ENCODE results near the gene MUSK.

MUSK gene

DNA sequence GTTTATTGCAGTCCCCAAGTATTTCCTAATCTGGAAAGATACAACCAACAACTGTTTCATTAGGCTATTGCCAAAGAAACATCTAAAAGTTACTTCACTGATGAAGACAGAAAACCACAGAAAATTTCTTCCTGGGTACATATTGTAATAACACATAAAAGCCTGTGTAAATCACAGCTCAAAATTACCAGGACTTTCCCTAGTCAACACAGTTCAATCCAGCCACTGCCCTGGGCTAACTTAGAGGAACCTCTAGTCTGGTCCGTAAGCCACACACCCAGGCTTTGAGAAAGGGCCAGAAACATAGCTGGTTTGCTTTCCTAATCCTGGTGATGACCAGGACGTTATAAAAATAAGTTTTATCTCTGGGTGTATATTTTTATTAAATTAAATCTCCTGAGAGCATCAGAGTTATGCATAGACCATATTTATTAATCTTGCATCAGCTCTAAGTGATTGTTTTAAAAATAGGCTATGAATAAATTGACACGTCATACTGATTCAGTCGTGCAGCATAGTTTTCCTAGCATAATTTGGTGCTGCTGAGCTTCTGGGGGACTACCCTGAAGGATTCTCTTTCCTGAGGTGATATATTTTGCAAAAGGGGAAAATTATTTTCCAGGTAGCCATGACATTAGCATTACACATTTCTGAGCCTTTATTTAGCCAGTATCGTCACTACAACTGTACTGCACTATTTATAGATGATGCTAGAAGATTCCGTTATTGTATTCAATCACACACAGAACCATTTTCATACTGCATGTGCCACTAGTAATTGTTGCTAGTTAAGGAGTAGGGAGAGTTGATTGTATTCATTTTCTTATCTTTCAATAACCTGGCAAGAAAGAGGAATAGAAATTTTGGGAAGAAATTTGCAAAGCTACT is 12.6 kb upstream of the MUSK start:
- H3K9me2 ChIP-seq (ENCODE audit: low read depth, low read length), result no peaks in the 10 kb centered on the region
- no peaks in the 10 kb centered on the region for H3K9me3 ChIP-seq (ENCODE audit: low read length)
- no peaks in the 10 kb centered on the region for H4K20me1 ChIP-seq (ENCODE audit: insufficient read depth, low read length)
- no peak overlapping the region for H2AFZ ChIP-seq (ENCODE audit: low read length)
- no peaks in the 10 kb centered on the region for H3K79me2 ChIP-seq (ENCODE audit: insufficient read depth, low read length)
- TF ChIP-seq, protein P1, sequence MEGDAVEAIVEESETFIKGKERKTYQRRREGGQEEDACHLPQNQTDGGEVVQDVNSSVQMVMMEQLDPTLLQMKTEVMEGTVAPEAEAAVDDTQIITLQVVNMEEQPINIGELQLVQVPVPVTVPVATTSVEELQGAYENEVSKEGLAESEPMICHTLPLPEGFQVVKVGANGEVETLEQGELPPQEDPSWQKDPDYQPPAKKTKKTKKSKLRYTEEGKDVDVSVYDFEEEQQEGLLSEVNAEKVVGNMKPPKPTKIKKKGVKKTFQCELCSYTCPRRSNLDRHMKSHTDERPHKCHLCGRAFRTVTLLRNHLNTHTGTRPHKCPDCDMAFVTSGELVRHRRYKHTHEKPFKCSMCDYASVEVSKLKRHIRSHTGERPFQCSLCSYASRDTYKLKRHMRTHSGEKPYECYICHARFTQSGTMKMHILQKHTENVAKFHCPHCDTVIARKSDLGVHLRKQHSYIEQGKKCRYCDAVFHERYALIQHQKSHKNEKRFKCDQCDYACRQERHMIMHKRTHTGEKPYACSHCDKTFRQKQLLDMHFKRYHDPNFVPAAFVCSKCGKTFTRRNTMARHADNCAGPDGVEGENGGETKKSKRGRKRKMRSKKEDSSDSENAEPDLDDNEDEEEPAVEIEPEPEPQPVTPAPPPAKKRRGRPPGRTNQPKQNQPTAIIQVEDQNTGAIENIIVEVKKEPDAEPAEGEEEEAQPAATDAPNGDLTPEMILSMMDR (IDR thresholded peaks at IDR 0.05; ENCODE audit: low read length), result no peak
- TF ChIP-seq EZH2 (IDR thresholded peaks at IDR 0.05; ENCODE audit: borderline replicate concordance, low read length), result no peak
- H3K36me3 ChIP-seq (ENCODE audit: insufficient read depth, low read length), result no peaks in the 10 kb centered on the region
- H3K4me1 ChIP-seq (ENCODE audit: insufficient read depth, low read length, severe bottlenecking), result no peaks in the 10 kb centered on the region
- H3K4me2 ChIP-seq (ENCODE audit: low read length), result no peak overlapping the region
- no peaks in the 10 kb centered on the region for H3K27me3 ChIP-seq (ENCODE audit: insufficient read depth, low read length)
- H3K9ac ChIP-seq (ENCODE audit: low read length), result no peak overlapping the region
- no peak overlapping the region for H3K27ac ChIP-seq (ENCODE audit: low read depth, low read length, poor library complexity, severe bottlenecking)
- H3K4me3 ChIP-seq (ENCODE audit: low read depth, low read length, poor library complexity, severe bottlenecking), result no peak overlapping the region
- no peaks in the 10 kb centered on the region for H3F3A ChIP-seq (ENCODE audit: insufficient read depth, low read length)

- H3F3A ChIP-seq (ENCODE audit: insufficient read depth, low read length), result no peaks in the 10 kb centered on the region
- H3K4me1 ChIP-seq (ENCODE audit: insufficient read depth, low read length, severe bottlenecking), result no peaks in the 10 kb centered on the region
- no peaks in the 10 kb centered on the region for H3K9me2 ChIP-seq (ENCODE audit: low read depth, low read length)
- no peak overlapping the region for H3K9ac ChIP-seq (ENCODE audit: low read length)
- H3K4me2 ChIP-seq (ENCODE audit: low read length), result no peak overlapping the region
- no peak overlapping the region for H2AFZ ChIP-seq (ENCODE audit: low read length)
- no peaks in the 10 kb centered on the region for H3K9me3 ChIP-seq (ENCODE audit: low read length)
- H3K4me3 ChIP-seq (ENCODE audit: low read depth, low read length, poor library complexity, severe bottlenecking), result no peak overlapping the region
- TF ChIP-seq EZH2 (IDR thresholded peaks at IDR 0.05; ENCODE audit: borderline replicate concordance, low read length), result no peak
- no peaks in the 10 kb centered on the region for H3K36me3 ChIP-seq (ENCODE audit: insufficient read depth, low read length)
- no peaks in the 10 kb centered on the region for H3K79me2 ChIP-seq (ENCODE audit: insufficient read depth, low read length)
- no peaks in the 10 kb centered on the region for H4K20me1 ChIP-seq (ENCODE audit: insufficient read depth, low read length)
- H3K27me3 ChIP-seq (ENCODE audit: insufficient read depth, low read length), result no peaks in the 10 kb centered on the region
- H3K27ac ChIP-seq (ENCODE audit: low read depth, low read length, poor library complexity, severe bottlenecking), result no peak overlapping the region
These were observed 8.6 kb upstream of the MUSK start for GRCh38 chr9:110659891-110660541.

DNA sequence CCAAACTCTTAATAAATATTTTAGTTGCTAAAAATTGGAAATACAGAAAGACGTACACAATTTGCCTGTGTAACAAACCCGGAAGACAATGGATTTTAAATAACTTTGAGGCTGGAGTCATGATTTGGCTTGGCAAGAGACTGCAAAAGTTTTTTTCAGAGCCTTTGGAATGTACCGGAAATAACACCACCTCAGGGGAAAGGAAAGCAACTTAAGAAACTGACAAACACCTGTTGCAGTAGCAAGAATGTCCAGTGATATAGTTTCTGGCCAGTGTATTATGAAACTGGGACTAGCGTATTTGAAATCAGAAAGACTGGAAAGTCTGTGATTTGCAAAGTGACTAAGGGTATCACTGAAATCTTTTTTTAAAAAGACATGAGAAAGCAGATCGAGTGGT is 842 bp downstream of the MUSK start:
- TF ChIP-seq EZH2 (IDR thresholded peaks at IDR 0.05; ENCODE audit: borderline replicate concordance, low read length), result no peak
- TF ChIP-seq, protein P1 (IDR thresholded peaks at IDR 0.05; ENCODE audit: low read length), result no peak
- Histone ChIP-seq H3K9me2 (ENCODE audit: low read depth, low read length) (no peaks in the 10 kb centered on the region), H2AFZ (ENCODE audit: low read length) (no peak overlapping the region), H3K36me3 (ENCODE audit: insufficient read depth, low read length) (no peaks in the 10 kb centered on the region), H3K27me3 (ENCODE audit: insufficient read depth, low read length) (no peaks in the 10 kb centered on the region), H3K9me3 (ENCODE audit: low read length) (no peaks in the 10 kb centered on the region), H3K27ac (ENCODE audit: low read depth, low read length, poor library complexity, severe bottlenecking) (no peak overlapping the region), H4K20me1 (ENCODE audit: insufficient read depth, low read length) (no peaks in the 10 kb centered on the region), H3K4me2 (ENCODE audit: low read length) (no peak overlapping the region), H3K9ac (ENCODE audit: low read length) (no peak overlapping the region), H3F3A (ENCODE audit: insufficient read depth, low read length) (no peaks in the 10 kb centered on the region), H3K4me1 (ENCODE audit: insufficient read depth, low read length, severe bottlenecking) (no peaks in the 10 kb centered on the region), H3K79me2 (ENCODE audit: insufficient read depth, low read length) (no peaks in the 10 kb centered on the region), H3K4me3 (ENCODE audit: low read depth, low read length, poor library complexity, severe bottlenecking) (no peak overlapping the region)

Measured in OCI-LY1 (cell line).